Measurements from ENCODE around the gene CAMK4. TPM values are rescaled to one million over a fixed set of nuclear protein-coding genes. Genes with fewer than 3 reads are reported as not detected.

CAMK4 gene
- total and polyA plus RNA-seq, 2 experiments from 2014 or later: 4.2 to 7.3 TPM

GRCh38 chr5:111251921-111252320, 27.7 kb downstream of the CAMK4 start (continued):
- TF ChIP-seq EZH2 (IDR thresholded peaks at IDR 0.05; ENCODE audit: low read depth, unreplicated experiment): no peak

- H3K36me3 Mint-ChIP-seq (ENCODE audit: low read depth): peaks cover 4% of the 10 kb centered on the region; the same call in 1 of the 3 replicates
- H3K4me3 Mint-ChIP-seq: no peak overlapping the region
Measured at GRCh38 chr5:111252799-111253545, 28.8 kb downstream of the CAMK4 start.

More at GRCh38 chr5:111252799-111253545, 28.8 kb downstream of the CAMK4 start:
- no peaks in the 10 kb centered on the region for H3K4me1 ChIP-seq (ENCODE audit: insufficient read depth)
- no peak for ATAC-seq
- H3K4me2 ChIP-seq: no peak overlapping the region
- no peak for DNase-seq (ENCODE audit: low spot score)
- no peaks in the 10 kb centered on the region for H3F3A ChIP-seq (replicated peaks; ENCODE audit: low read depth)
- peaks cover 9% of the 10 kb centered on the region; the same call in 2 of the 3 replicates for H3K9me3 Mint-ChIP-seq
- no peak overlapping the region for H3K27ac ChIP-seq (ENCODE audit: low read depth)
- H3K27ac Mint-ChIP-seq: no peak overlapping the region
- H3K36me3 ChIP-seq (ENCODE audit: insufficient read depth): no peaks in the 10 kb centered on the region
- no peaks in the 10 kb centered on the region for H3K9me2 ChIP-seq (ENCODE audit: insufficient read depth)
- no peak for TF ChIP-seq ZNF462 (CRISPR knock-in tag; IDR thresholded peaks at IDR 0.05)
- no peaks in the 10 kb centered on the region for H3K27me3 ChIP-seq (ENCODE audit: insufficient read depth)
- H3K4me3 ChIP-seq: no peak overlapping the region
- H3K27me3 Mint-ChIP-seq (ENCODE audit: insufficient read depth, low read depth, poor library complexity): no peaks in the 10 kb centered on the region
- H3K79me2 ChIP-seq (replicated peaks; ENCODE audit: insufficient read depth): no peaks in the 10 kb centered on the region
- H2AFZ ChIP-seq: no peak overlapping the region
- H4K20me1 ChIP-seq (replicated peaks; ENCODE audit: insufficient read depth): no peaks in the 10 kb centered on the region
- no peaks in the 10 kb centered on the region for H3K4me1 Mint-ChIP-seq
